Ascending aorta (tissue), 2 donors: ENCODE results near the gene RMRP. TPM values are rescaled to one million over a fixed set of nuclear protein-coding genes. Genes with fewer than 3 reads are reported as not detected.

Experiments
- DNase-seq, 2 donors: peaks; one replicate each; pipeline ENCODE4 v3.0.0-alpha.2; 2019; ENCODE audit warnings: low spot score in 2 of 2
- H3K27ac ChIP-seq, 2 donors: fragments of 200-600 bp; sonication (generic); one replicate each; pipeline ENCODE4 v1.5.1; 2016 to 2017; ENCODE audit warnings: mild to moderate bottlenecking in 1 of 2
- H3K27me3 ChIP-seq: fragments of 200-600 bp; sonication (generic); one replicate; pipeline ENCODE4 v1.5.1; 2017
- H3K36me3 ChIP-seq, 2 donors: fragments of 200-600 bp; sonication (generic); one replicate each; pipeline ENCODE4 v1.5.1; 2016
- H3K4me1 ChIP-seq, 2 donors: fragments of 200-600 bp; sonication (generic); one replicate each; pipeline ENCODE4 v1.5.1; 2016 to 2017; ENCODE audit warnings: mild to moderate bottlenecking in 1 of 2
- H3K4me3 ChIP-seq, 2 donors: fragments of 200-600 bp; sonication (generic); one replicate each; pipeline ENCODE4 v1.5.1; 2016 to 2017; ENCODE audit warnings: mild to moderate bottlenecking in 1 of 2
- H3K9me3 ChIP-seq, 2 donors: fragments of 200-600 bp; sonication (generic); one replicate each; pipeline ENCODE4 v1.5.1; 2016
- CTCF ChIP-seq, 3 experiments: fragments of 200-600 bp in 2 of 3; fragments of 450-650 bp in 1 of 3; sonication (generic) in 2 of 3; IDR thresholded peaks; one replicate each; pipeline ENCODE4 v1.5.1; 2016 to 2019; ENCODE audit warnings: antibody characterized with exemption in 3 of 3, mild to moderate bottlenecking in 1 of 3, moderate library complexity in 1 of 3
- intact Hi-C: fragments of 100-400 bp; cut with DNase I; formaldehyde crosslinking; loops from one replicate; pipeline ENCODE4 v1.15.1; 2023
- total RNA-seq: library from RNA; depleted of rRNA; stranded (reverse); fragments of >200 nt; gene quantifications from one replicate; pipeline ENCODE4 v1.1.0, GENCODE V29; 2016

RMRP gene
- total RNA-seq, 1 donor from 2014 or later = 17,070 TPM

- Histone ChIP-seq H3K27me3 (no peaks in the 10 kb centered on the region), H3K4me3 (peak overlapping the region; percentile 83 to 93), H3K27ac (peak overlapping the region; percentile 93 to 97), H3K9me3 (no peaks in the 10 kb centered on the region), H3K36me3 (peaks cover 52 to 64% of the 10 kb centered on the region in 2 donors), H3K4me1 (peaks cover 14 to 31% of the 10 kb centered on the region in 2 donors)
- intact Hi-C loops = loop anchor here (2.0 kb wide), 1 partner anchor 83 kb away; the partner anchor contains the start of gene TESK1
- DNase-seq = no peak
- TF ChIP-seq CTCF (IDR thresholded peaks at IDR 0.05) = no peak
These were observed 30.2 kb upstream of the RMRP start for GRCh38 chr9:35687972-35688557.

- peaks cover 14 to 38% of the 10 kb centered on the region in 2 donors for H3K4me1 ChIP-seq
- peak overlapping the region; percentile 93 to 97 for H3K27ac ChIP-seq
- no peak for TF ChIP-seq CTCF (IDR thresholded peaks at IDR 0.05)
- peak overlapping the region; percentile 83 to 93 for H3K4me3 ChIP-seq
- intact Hi-C loops = no loop called here
- no peaks in the 10 kb centered on the region for H3K27me3 ChIP-seq
- H3K36me3 ChIP-seq = peaks cover 60 to 72% of the 10 kb centered on the region in 2 donors
- DNase-seq = no peak
- H3K9me3 ChIP-seq = no peaks in the 10 kb centered on the region
These were observed 29.5 kb upstream of the RMRP start for GRCh38 chr9:35687306-35687705.

GRCh38 chr9:35686222-35687203 is 28.7 kb upstream of the RMRP start:
- intact Hi-C loops = no loop called here
- H3K27ac ChIP-seq = peak overlapping the region; percentile 93 to 97
- peaks cover 64 to 76% of the 10 kb centered on the region in 2 donors for H3K36me3 ChIP-seq
- H3K27me3 ChIP-seq = no peaks in the 10 kb centered on the region
- TF ChIP-seq CTCF (IDR thresholded peaks at IDR 0.05) = no peak
- H3K9me3 ChIP-seq = no peaks in the 10 kb centered on the region
- H3K4me1 ChIP-seq = peaks cover 14 to 39% of the 10 kb centered on the region in 2 donors
- peak overlapping the region; percentile 83 to 93 for H3K4me3 ChIP-seq
- no peak for DNase-seq

- H3K36me3 ChIP-seq = peaks cover 64 to 76% of the 10 kb centered on the region in 2 donors
- no peak for DNase-seq
- H3K9me3 ChIP-seq = no peaks in the 10 kb centered on the region
These were observed 27.7 kb upstream of the RMRP start for GRCh38 chr9:35685506-35685905.

GRCh38 chr9:35684921-35685320 is 27.1 kb upstream of the RMRP start:
- Histone ChIP-seq H3K27me3 (no peaks in the 10 kb centered on the region), H3K9me3 (no peaks in the 10 kb centered on the region), H3K36me3 (peaks cover 64 to 76% of the 10 kb centered on the region in 2 donors), H3K27ac (peak overlapping the region; percentile 93 to 97), H3K4me3 (peak overlapping the region; percentile 83 to 93), H3K4me1 (peaks cover 14 to 43% of the 10 kb centered on the region in 2 donors)
- intact Hi-C loops = no loop called here
- TF ChIP-seq CTCF (IDR thresholded peaks at IDR 0.05) = no peak
- DNase-seq = no peak

More at GRCh38 chr9:35685506-35685905, 27.7 kb upstream of the RMRP start:
- H3K4me3 ChIP-seq = peak overlapping the region; percentile 83 to 93
- no peaks in the 10 kb centered on the region for H3K27me3 ChIP-seq
- intact Hi-C loops = no loop called here
- no peak for TF ChIP-seq CTCF (IDR thresholded peaks at IDR 0.05)
- peak overlapping the region; percentile 93 to 97 for H3K27ac ChIP-seq
- peaks cover 14 to 43% of the 10 kb centered on the region in 2 donors for H3K4me1 ChIP-seq
